CD14-positive monocyte (primary cell): ENCODE measurements around the gene CCDC194. TPM values are rescaled to one million over a fixed set of nuclear protein-coding genes. Genes with fewer than 3 reads are reported as not detected.
A peak's percentile ranks its signal among the peaks of the same experiment; 100 is the strongest.

Source experiments
- DNase-seq, 3 donors: peaks; one replicate each; pipeline ENCODE4 v3.0.0-alpha.2; 2011 to 2022
- H2AFZ ChIP-seq: 2 replicates; pipeline ENCODE4 v1.6.0; 2012; ENCODE audit warnings: mild to moderate bottlenecking, low read depth, low read length, inconsistent platforms; ENCODE audit not compliant: insufficient read depth, poor library complexity, severe bottlenecking
- H3K27ac ChIP-seq, 2 donors: 1 replicate in 1 of 2; 2 replicates in 1 of 2; pipeline ENCODE4 v1.5.1; 2012 to 2013; ENCODE audit warnings: low read length in 2 of 2, control low read depth in 1 of 2, inconsistent platforms in 1 of 2, low read depth in 1 of 2, mild to moderate bottlenecking in 1 of 2
- H3K27me3 ChIP-seq, 2 donors: one replicate each; pipeline versions ENCODE4 v1.6.0 to v1.6.1; 2011 to 2013; ENCODE audit warnings: low read length in 2 of 2; ENCODE audit not compliant: control insufficient read depth in 2 of 2, insufficient read depth in 2 of 2
- H3K36me3 ChIP-seq, 2 donors: replicated peaks in 1 of 2; 1 replicate in 1 of 2; 2 replicates in 1 of 2; pipeline versions ENCODE4 v1.5.1 to v1.6.1; 2012 to 2013; ENCODE audit warnings: low read length in 2 of 2, control low read depth in 1 of 2, inconsistent platforms in 1 of 2, mild to moderate bottlenecking in 1 of 2; ENCODE audit not compliant: insufficient read depth in 2 of 2, control insufficient read depth in 1 of 2
- H3K4me1 ChIP-seq, 2 donors: 1 replicate in 1 of 2; 2 replicates in 1 of 2; pipeline versions ENCODE4 v1.5.1 to v1.6.1; 2012 to 2013; ENCODE audit warnings: low read length in 2 of 2, control low read depth in 1 of 2, inconsistent platforms in 1 of 2, mild to moderate bottlenecking in 1 of 2, moderate library complexity in 1 of 2; ENCODE audit not compliant: insufficient read depth in 2 of 2, control insufficient read depth in 1 of 2
- H3K4me2 ChIP-seq: replicated peaks from 2 replicates; pipeline ENCODE3; 2012; ENCODE audit warnings: low read length, moderate library complexity, mild to moderate bottlenecking; ENCODE audit not compliant: poor library complexity, severe bottlenecking; ENCODE audit errors: extremely low read depth
- H3K4me3 ChIP-seq, 3 experiments: fragments of 200-600 bp in 1 of 3; sonication (generic) in 1 of 3; replicated peaks in 1 of 3; 1 replicate in 2 of 3; 2 replicates in 1 of 3; pipeline ENCODE4 v1.5.1; 2011 to 2013; ENCODE audit warnings: low read length in 3 of 3, mild to moderate bottlenecking in 3 of 3, control low read depth in 2 of 3, low read depth in 2 of 3, inconsistent platforms in 1 of 3, moderate library complexity in 1 of 3
- H3K79me2 ChIP-seq: 2 replicates; pipeline ENCODE4 v1.6.0; 2012; ENCODE audit warnings: mild to moderate bottlenecking, control low read depth, inconsistent platforms, low read length, moderate library complexity; ENCODE audit not compliant: insufficient read depth
- H3K9ac ChIP-seq: 2 replicates; pipeline ENCODE4 v1.6.0; 2017; ENCODE audit warnings: low read length, mild to moderate bottlenecking; ENCODE audit not compliant: insufficient read depth, poor library complexity, severe bottlenecking
- H3K9me3 ChIP-seq, 2 donors: replicated peaks in 1 of 2; 1 replicate in 1 of 2; 2 replicates in 1 of 2; pipeline versions ENCODE4 v1.5.1 to v1.6.1; 2012 to 2013; ENCODE audit warnings: low read length in 2 of 2, control low read depth in 1 of 2; ENCODE audit not compliant: control insufficient read depth in 1 of 2, insufficient read depth in 1 of 2
- H4K20me1 ChIP-seq: 2 replicates; pipeline ENCODE4 v1.6.0; 2012; ENCODE audit warnings: mild to moderate bottlenecking, low read length, control low read depth, moderate library complexity; ENCODE audit not compliant: insufficient read depth
- H3K27ac Mint-ChIP-seq, 7 donors: one replicate each; pipeline ENCODE4 v1.8.0; 2020; ENCODE audit warnings: mild to moderate bottlenecking in 7 of 7, mixed read lengths in 7 of 7, moderate library complexity in 6 of 7, inconsistent platforms in 2 of 7
- H3K27me3 Mint-ChIP-seq, 3 donors: one replicate each; pipeline ENCODE4 v1.8.0; 2021 to 2022; ENCODE audit warnings: low read depth in 3 of 3, mild to moderate bottlenecking in 3 of 3, mixed read lengths in 3 of 3, moderate library complexity in 3 of 3, inconsistent platforms in 1 of 3
- H3K36me3 Mint-ChIP-seq, 2 donors: one replicate each; pipeline ENCODE4 v1.8.0; 2020; ENCODE audit warnings: mixed read lengths in 2 of 2, inconsistent platforms in 1 of 2, mild to moderate bottlenecking in 1 of 2
- H3K4me1 Mint-ChIP-seq: one replicate; pipeline ENCODE4 v1.8.0; 2020; ENCODE audit warnings: mild to moderate bottlenecking, mixed read lengths
- H3K4me3 Mint-ChIP-seq, 2 donors: one replicate each; pipeline ENCODE4 v1.8.0; 2020; ENCODE audit warnings: mild to moderate bottlenecking in 2 of 2, mixed read lengths in 2 of 2, moderate library complexity in 1 of 2
- H3K9me3 Mint-ChIP-seq, 7 donors: one replicate each; pipeline ENCODE4 v1.8.0; 2020 to 2022; ENCODE audit warnings: mixed read lengths in 7 of 7, mild to moderate bottlenecking in 6 of 7, moderate library complexity in 6 of 7, inconsistent platforms in 2 of 7
- WGBS: methylation state at CpG from one replicate; pipeline ENCODE4 v1.1.5; 2013; ENCODE audit warnings: missing lambda C conversion rate; ENCODE audit not compliant: insufficient coverage; 5-methylcytosine and 5-hydroxymethylcytosine counted together
- intact Hi-C, 2 donors: fragments of 100-400 bp; cut with micrococcal nuclease; formaldehyde crosslinking; loops; one replicate each; pipeline versions ENCODE4 v1.15.0 to v1.15.1; 2023
- polyA plus RNA-seq, 3 donors: library from polyadenylated mRNA; depleted of rRNA in 1 of 3; unstranded in 2 of 3; stranded (reverse) in 1 of 3; fragments of 300-500 nt in 2 of 3; fragments of >200 nt in 1 of 3; fragmentation: Illumina TruSeq in 2 of 3; gene quantifications; 1 replicate in 2 of 3; 2 replicates in 1 of 3; pipeline ENCODE4 v1.2.3, GENCODE V29; 2012 to 2021
- TF ChIP-seq, protein P1 (sequence below): fragments of 200-600 bp; IDR thresholded peaks from one replicate; pipeline ENCODE4 v1.8.0; 2022; ENCODE audit warnings: antibody characterized with exemption, mild to moderate bottlenecking

CCDC194 gene
- polyA plus RNA-seq, 3 donors, result 0.52 TPM; not detected in 2

DNA sequence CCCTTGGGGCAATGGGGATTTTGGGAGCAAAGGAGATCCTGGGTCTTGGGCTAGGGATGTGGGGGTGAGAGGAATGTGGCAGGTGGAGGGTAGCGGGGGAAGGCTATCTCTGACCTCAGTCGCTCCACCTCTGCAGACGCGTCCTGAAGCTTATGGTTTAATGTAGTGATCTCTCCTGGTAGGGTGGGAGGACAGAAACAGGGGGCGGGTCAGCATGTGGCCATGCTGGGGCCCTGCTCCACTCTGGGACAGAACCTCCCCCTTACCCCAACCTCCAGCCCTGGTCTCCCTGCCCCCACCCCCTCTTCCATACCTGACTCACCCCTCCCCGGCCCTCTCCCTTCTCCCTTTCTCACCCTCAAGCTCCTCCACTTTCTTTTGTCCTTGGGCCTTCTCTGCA lies 10.0 kb upstream of the CCDC194 start:
- WGBS, result 21% methylated on average over 5 of the region's 6 CpGs
- DNase-seq, result no peak
- Mint-ChIP-seq H3K27me3 (peaks cover 0 to 1% (median 0%) of the 10 kb centered on the region in 3 donors), H3K27ac (peak overlapping the region; percentile 50 to 96 (median 87)), H3K36me3 (peaks cover 19 to 41% of the 10 kb centered on the region in 2 donors), H3K9me3 (peaks cover 0 to 3% (median 0%) of the 10 kb centered on the region in 7 donors), H3K4me3 (peak overlapping the region; percentile 90 to 94), H3K4me1 (peaks cover 44% of the 10 kb centered on the region)
- Histone ChIP-seq H3K4me3 (peak overlapping the region; percentile 67 to 93 (median 67)), H3K9ac (peak overlapping the region; percentile 85), H3K27ac (peak overlapping the region in 1 of 2 donors; percentile 92), H3K36me3 (peaks cover 16 to 28% of the 10 kb centered on the region in 2 donors), H3K79me2 (peaks cover 65% of the 10 kb centered on the region), H2AFZ (no peak overlapping the region), H3K4me1 (peaks cover 39 to 50% of the 10 kb centered on the region in 2 donors), H3K27me3 (no peaks in the 10 kb centered on the region), H4K20me1 (peaks cover 31% of the 10 kb centered on the region), H3K9me3 (no peaks in the 10 kb centered on the region), H3K4me2 (peak overlapping the region; percentile 98)
- TF ChIP-seq, protein P1, sequence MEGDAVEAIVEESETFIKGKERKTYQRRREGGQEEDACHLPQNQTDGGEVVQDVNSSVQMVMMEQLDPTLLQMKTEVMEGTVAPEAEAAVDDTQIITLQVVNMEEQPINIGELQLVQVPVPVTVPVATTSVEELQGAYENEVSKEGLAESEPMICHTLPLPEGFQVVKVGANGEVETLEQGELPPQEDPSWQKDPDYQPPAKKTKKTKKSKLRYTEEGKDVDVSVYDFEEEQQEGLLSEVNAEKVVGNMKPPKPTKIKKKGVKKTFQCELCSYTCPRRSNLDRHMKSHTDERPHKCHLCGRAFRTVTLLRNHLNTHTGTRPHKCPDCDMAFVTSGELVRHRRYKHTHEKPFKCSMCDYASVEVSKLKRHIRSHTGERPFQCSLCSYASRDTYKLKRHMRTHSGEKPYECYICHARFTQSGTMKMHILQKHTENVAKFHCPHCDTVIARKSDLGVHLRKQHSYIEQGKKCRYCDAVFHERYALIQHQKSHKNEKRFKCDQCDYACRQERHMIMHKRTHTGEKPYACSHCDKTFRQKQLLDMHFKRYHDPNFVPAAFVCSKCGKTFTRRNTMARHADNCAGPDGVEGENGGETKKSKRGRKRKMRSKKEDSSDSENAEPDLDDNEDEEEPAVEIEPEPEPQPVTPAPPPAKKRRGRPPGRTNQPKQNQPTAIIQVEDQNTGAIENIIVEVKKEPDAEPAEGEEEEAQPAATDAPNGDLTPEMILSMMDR, result no peak
- intact Hi-C loops, result loop anchor here in 1 of 2 donors (2.0 kb wide), 1 partner anchor 15 kb away; no protein-coding TSS in a partner anchor

DNA sequence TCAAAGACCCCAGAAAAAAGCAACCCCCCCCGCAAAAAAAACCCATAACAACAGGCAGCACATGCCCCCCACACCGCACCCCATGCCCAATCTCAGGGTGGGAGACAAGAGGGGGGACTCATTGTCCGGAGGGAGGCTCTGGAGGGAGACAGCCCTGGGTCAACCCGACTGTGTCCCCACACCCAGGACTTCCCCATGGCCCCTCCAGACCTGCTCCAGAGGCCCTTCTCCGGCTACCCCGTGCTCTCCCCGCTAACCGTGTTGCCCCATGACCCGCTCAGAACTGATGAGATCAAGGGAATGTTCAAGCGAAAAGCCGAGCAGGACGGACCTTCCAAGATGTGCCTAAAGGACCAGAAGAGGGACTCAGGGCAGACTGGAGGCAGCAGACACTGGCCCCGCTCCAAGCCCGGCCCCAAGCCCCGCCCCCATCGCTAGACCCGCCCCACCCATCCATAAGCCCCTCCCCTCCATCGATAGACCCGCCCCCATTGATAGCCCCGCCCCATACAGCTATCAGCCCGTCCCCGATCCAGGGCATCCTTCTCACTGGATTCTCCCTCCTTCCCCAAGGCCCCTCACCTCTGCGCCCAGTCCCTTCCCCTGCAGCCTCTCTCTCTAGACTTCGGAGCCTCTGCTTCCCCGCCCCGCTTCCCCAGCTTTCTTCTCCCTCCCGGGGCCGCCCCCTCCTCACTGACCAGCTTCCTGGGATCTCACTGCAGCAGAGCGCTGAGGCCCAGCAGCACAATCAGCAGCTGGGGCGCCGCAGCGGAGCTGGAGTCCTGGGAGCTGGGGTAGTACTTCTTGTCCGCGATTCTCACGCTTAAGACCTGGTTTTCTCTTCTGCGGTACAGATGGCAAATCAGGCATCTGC lies 9.2 kb upstream of the CCDC194 start:
- peaks cover 23 to 36% of the 10 kb centered on the region in 2 donors for H3K36me3 ChIP-seq
- peaks cover 59% of the 10 kb centered on the region for H3K79me2 ChIP-seq
- Mint-ChIP-seq H3K4me1 (peaks cover 42% of the 10 kb centered on the region), H3K27ac (peak overlapping the region in 4 of 7 donors; percentile 35 to 69 (median 54)), H3K4me3 (peak overlapping the region; percentile 90 to 94), H3K9me3 (peaks cover 0 to 3% (median 0%) of the 10 kb centered on the region in 7 donors), H3K36me3 (peaks cover 22 to 49% of the 10 kb centered on the region in 2 donors), H3K27me3 (peaks cover 0 to 1% (median 0%) of the 10 kb centered on the region in 3 donors)
- H2AFZ ChIP-seq, result no peak overlapping the region
- H3K4me3 ChIP-seq, result peak overlapping the region in 1 of 3 experiments; percentile 93
- peak in 1 of 3 donors; percentile 36 for DNase-seq
- peaks cover 31% of the 10 kb centered on the region for H4K20me1 ChIP-seq
- 74% methylated on average over 20 of the region's 36 CpGs for WGBS
- H3K9me3 ChIP-seq, result no peaks in the 10 kb centered on the region
- H3K9ac ChIP-seq, result peak overlapping the region; percentile 85
- peak overlapping the region; percentile 98 for H3K4me2 ChIP-seq
- intact Hi-C loops, result no loop called here
- TF ChIP-seq, protein P1, result no peak
- peaks cover 39 to 50% of the 10 kb centered on the region in 2 donors for H3K4me1 ChIP-seq
- no peaks in the 10 kb centered on the region for H3K27me3 ChIP-seq
- H3K27ac ChIP-seq, result no peak overlapping the region
